Transverse colon (tissue), 4 donors: ENCODE data around the gene NFATC4.
A peak's percentile ranks its signal among the peaks of the same experiment; 100 is the strongest.

ENCODE experiments used
- CTCF ChIP-seq, 5 experiments: fragments of 200-600 bp in 3 of 5; fragments of 450-650 bp in 2 of 5; sonication (generic) in 3 of 5; IDR thresholded peaks; 1 replicate in 2 of 5; 2 replicates in 3 of 5; pipeline ENCODE4 v1.5.1; 2016 to 2017; ENCODE audit warnings: antibody characterized with exemption in 5 of 5, inconsistent platforms in 3 of 5, mild to moderate bottlenecking in 2 of 5, moderate library complexity in 1 of 5
- POLR2AphosphoS5 ChIP-seq, 3 donors: sonication (generic); formaldehyde crosslinking; IDR thresholded peaks; one replicate each; pipeline ENCODE4 v1.6.1; 2016; ENCODE audit warnings: antibody characterized with exemption in 3 of 3

DNA sequence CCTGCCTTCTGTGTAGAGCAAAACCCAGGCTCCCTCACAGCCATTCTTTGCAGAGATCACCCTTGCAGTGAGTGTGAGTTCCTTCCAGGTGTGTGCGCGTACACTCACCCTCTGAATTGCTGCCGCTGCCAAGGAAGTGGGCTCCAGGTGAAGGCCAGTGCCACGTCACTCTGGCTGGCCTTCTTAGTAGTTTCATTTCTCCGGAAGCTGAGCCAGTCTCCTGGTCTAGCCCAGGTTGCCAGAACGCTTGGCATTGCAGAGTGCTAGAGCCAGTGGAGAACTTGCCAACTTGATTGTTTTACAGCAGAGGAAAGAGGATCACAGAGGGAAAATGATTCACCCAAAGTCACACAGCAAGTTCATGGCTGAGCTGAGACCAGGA is 50.5 kb downstream of the NFATC4 start:
- TF ChIP-seq POLR2AphosphoS5 (IDR thresholded peaks at IDR 0.05) (peak; percentile 24 to 80 (median 77)), CTCF (IDR thresholded peaks at IDR 0.05) (no peak)
